ENCODE results near the gene ADCY4.

ADCY4 gene

DNA sequence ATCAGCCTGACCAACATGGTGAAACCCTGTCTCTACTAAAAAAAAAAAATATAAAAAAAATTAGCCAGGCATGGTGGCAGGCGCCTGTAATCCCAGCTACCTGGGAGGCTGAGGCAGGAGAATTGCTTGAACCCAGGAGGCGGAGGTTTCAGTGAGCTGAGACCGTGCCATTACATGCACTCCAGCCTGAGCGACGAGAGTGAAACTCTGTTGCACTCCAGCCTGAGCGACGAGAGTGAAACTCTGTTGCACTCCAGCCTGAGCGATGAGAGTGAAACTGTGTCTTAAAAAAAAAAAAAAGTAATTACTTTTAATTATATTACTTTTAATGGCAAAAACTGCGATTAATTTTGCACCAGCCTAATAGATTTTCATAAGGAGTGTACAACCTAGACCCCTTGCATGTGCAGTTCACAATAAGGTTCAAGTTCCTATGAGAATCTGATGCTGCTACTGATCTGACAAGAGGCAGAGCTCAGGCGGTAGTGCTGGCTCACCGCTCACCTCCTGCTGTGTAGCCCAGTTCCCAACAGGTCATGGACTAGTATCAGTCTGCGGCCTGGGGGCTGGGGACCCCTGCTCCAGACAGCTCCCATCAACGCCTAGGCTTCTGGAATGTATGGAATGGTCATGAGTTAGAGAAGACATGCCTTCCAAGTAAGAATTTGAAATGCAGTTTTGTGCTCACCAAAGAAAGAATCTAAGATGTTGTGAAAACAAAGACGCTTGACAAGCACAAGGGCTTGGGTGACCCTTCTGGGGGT is 13.5 kb downstream of the ADCY4 start:
- no peak overlapping the region for H3K4me3 Mint-ChIP-seq
- H3K9me3 Mint-ChIP-seq = no peaks in the 10 kb centered on the region
- H3K27ac Mint-ChIP-seq = no peak overlapping the region
- H3K36me3 Mint-ChIP-seq (ENCODE audit: low read depth) = peaks cover 4% of the 10 kb centered on the region
- no peaks in the 10 kb centered on the region for H3K27me3 Mint-ChIP-seq
- H3K4me1 Mint-ChIP-seq (ENCODE audit: low read depth) = peaks cover 16% of the 10 kb centered on the region
- no peak for DNase-seq

DNA sequence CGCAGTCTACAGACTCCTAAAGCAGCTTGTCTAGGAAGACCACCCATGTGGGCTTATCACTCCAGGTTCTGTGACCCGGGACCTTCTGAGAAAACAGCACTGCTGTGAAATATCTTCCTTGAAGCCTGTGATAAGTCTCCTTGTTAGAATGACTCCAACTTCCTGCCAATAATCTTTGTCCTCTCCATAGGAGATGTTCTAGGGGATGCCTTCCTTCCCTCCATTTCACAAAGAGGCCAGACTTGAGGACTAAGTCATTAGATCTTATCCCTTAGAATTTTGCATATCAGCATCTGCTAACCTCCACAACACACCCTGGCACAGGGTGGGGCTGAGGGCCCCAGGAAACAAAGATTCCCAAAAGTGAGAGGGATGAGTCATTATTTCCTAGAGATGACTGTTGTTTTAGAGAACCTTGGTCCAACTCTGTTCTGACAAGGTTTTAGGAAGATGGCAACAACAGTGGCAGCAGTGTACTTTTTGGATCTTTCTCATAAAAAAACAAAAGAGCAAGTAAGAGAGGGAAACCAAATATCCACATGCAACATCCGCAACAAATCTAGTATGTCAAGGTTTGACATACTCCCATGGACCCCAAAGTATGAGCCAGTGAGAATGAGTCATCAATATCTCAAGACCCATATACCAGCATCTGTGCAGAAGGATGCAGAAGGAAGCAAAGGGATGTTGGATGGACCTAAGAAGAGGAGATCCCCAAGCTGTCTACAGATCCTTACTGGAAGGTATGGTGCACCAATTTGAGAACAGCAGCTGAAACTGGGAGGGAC is 17.5 kb downstream of the ADCY4 start:
- Mint-ChIP-seq H3K36me3 (ENCODE audit: low read depth) (peaks cover 28% of the 10 kb centered on the region), H3K4me3 (no peak overlapping the region), H3K27me3 (no peaks in the 10 kb centered on the region), H3K27ac (peak overlapping the region; percentile 69), H3K4me1 (ENCODE audit: low read depth) (peaks cover 45% of the 10 kb centered on the region), H3K9me3 (no peaks in the 10 kb centered on the region)
- DNase-seq = no peak

DNA sequence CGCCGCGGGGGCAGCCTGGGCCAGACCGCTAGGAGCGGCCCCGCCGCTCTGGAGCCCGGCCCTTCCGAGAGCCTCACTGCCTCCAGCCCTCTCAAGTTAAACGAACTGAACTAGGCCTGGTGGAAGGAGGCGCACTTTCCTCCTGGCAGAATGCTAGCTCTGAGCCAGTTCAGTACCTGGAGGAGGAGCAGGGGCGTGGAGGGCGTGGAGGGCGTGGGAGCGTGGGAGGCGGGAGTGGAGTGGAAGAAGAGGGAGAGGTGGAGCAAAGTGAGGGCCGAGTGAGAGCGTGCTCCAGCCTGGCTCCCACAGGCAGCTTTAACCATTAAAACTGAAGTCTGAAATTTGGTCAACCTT is 18.3 kb downstream of the ADCY4 start:
- peaks cover 52% of the 10 kb centered on the region for H3K4me1 Mint-ChIP-seq (ENCODE audit: low read depth)
- no peak overlapping the region for H3K4me3 Mint-ChIP-seq
- no peak for DNase-seq
- peaks cover 35% of the 10 kb centered on the region for H3K36me3 Mint-ChIP-seq (ENCODE audit: low read depth)
- no peaks in the 10 kb centered on the region for H3K27me3 Mint-ChIP-seq
- H3K9me3 Mint-ChIP-seq = no peaks in the 10 kb centered on the region
- H3K27ac Mint-ChIP-seq = no peak overlapping the region

DNA sequence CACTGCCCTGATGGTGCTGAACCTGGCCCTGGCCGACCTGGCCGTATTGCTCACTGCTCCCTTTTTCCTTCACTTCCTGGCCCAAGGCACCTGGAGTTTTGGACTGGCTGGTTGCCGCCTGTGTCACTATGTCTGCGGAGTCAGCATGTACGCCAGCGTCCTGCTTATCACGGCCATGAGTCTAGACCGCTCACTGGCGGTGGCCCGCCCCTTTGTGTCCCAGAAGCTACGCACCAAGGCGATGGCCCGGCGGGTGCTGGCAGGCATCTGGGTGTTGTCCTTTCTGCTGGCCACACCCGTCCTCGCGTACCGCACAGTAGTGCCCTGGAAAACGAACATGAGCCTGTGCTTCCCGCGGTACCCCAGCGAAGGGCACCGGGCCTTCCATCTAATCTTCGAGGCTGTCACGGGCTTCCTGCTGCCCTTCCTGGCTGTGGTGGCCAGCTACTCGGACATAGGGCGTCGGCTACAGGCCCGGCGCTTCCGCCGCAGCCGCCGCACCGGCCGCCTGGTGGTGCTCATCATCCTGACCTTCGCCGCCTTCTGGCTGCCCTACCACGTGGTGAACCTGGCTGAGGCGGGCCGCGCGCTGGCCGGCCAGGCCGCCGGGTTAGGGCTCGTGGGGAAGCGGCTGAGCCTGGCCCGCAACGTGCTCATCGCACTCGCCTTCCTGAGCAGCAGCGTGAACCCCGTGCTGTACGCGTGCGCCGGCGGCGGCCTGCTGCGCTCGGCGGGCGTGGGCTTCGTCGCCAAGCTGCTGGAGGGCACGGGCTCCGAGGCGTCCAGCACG is 18.9 kb downstream of the ADCY4 start:
- Mint-ChIP-seq H3K36me3 (ENCODE audit: low read depth) (peaks cover 35% of the 10 kb centered on the region), H3K27ac (no peak overlapping the region), H3K4me1 (ENCODE audit: low read depth) (peaks cover 56% of the 10 kb centered on the region), H3K9me3 (no peaks in the 10 kb centered on the region), H3K27me3 (no peaks in the 10 kb centered on the region), H3K4me3 (no peak overlapping the region)
- no peak for DNase-seq

DNA sequence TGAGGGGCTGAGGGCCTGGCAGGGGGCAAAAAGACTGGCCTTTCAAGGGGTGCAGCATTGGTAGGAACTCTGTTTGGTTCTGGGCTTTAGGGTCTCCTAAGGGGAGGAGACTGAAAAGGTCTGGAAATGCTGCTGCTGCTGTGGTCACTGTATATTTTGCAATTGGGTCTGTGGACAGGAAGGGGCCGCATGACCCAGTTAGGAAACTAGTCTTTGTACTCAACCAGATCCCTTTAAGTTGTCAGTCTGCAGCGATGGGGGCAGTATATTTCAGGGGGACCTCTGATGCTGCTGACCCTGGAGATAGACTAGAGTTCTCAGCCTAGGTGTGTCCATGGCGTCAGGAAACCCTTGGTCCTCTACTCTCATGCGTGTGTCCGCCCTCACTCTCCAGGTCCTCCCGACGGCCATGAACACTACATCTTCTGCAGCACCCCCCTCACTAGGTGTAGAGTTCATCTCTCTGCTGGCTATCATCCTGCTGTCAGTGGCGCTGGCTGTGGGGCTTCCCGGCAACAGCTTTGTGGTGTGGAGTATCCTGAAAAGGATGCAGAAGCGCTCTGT is 19.5 kb downstream of the ADCY4 start:
- Mint-ChIP-seq H3K4me3 (no peak overlapping the region), H3K4me1 (ENCODE audit: low read depth) (peaks cover 58% of the 10 kb centered on the region), H3K36me3 (ENCODE audit: low read depth) (peaks cover 37% of the 10 kb centered on the region), H3K27me3 (no peaks in the 10 kb centered on the region), H3K27ac (peak overlapping the region; percentile 26), H3K9me3 (no peaks in the 10 kb centered on the region)
- no peak for DNase-seq

DNA sequence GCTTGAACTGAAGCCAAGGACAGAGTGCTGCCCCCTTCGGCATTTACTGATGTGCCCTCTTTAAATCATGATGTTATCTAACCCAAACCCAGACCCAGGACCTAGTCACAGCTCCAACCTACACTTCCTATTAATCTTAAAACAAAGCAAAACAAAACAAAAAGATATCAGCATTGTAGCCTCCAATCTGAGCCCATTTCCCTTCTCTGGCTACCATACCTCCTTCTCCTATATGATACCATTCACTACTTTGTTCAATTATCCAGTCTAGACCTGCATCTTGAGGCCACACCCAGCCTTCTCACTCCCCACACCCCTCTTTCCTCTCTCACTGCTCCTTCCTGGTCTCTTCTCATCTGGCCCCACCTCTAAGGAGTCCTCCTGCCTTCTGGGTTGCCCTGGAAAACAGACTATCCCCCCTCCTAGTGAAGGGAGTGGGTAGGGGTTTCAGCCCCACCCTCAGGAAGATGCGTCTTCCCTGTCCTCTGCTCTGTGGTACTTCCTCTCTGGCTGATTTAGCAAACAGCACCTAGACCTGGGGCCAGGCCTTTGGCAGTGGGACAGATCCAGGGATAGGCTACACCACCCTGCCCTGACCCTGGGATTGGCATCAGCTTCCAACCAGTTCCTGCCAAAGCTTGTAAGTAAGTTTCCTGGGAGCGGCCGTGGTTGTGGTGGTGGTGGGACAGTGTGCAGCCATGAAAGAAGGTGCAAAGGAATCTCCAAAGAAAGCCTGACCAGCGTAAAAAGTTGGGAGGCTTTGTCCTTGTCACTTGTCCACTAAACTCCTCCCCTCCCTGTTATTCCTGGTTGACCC is 20.3 kb downstream of the ADCY4 start:
- H3K4me3 Mint-ChIP-seq = no peak overlapping the region
- H3K9me3 Mint-ChIP-seq = no peaks in the 10 kb centered on the region
- peak overlapping the region; percentile 51 for H3K27ac Mint-ChIP-seq

DNA sequence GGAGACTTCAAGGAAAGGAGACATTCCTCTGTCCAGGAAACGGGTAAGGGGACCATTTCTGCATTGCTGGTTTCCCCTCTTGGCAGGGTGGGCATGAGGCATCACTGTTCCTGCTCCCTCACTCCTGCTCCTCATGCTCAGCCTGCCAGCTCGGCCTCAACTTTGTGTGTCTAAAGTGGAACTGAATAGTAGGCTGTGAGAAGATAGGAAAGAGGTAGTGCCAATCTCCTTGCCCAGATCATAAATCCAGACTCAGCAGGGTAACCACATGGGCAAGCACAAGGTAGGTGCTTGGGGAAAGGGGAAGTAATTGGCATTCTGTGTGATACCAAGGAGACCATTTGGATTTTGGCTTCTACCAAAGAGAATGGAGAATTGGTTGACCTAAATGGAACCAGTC is 21.0 kb downstream of the ADCY4 start:
- no peak for DNase-seq
- peak overlapping the region; percentile 66 for H3K27ac Mint-ChIP-seq
- peak overlapping the region; percentile 9 for H3K4me3 Mint-ChIP-seq
- peaks cover 72% of the 10 kb centered on the region for H3K4me1 Mint-ChIP-seq (ENCODE audit: low read depth)
- no peaks in the 10 kb centered on the region for H3K27me3 Mint-ChIP-seq
- peaks cover 49% of the 10 kb centered on the region for H3K36me3 Mint-ChIP-seq (ENCODE audit: low read depth)
- H3K9me3 Mint-ChIP-seq = no peaks in the 10 kb centered on the region

More for the DNA sequence above, 20.3 kb downstream of the ADCY4 start:
- Mint-ChIP-seq H3K27me3 (no peaks in the 10 kb centered on the region), H3K36me3 (ENCODE audit: low read depth) (peaks cover 42% of the 10 kb centered on the region), H3K4me1 (ENCODE audit: low read depth) (peaks cover 66% of the 10 kb centered on the region)
- no peak for DNase-seq

DNA sequence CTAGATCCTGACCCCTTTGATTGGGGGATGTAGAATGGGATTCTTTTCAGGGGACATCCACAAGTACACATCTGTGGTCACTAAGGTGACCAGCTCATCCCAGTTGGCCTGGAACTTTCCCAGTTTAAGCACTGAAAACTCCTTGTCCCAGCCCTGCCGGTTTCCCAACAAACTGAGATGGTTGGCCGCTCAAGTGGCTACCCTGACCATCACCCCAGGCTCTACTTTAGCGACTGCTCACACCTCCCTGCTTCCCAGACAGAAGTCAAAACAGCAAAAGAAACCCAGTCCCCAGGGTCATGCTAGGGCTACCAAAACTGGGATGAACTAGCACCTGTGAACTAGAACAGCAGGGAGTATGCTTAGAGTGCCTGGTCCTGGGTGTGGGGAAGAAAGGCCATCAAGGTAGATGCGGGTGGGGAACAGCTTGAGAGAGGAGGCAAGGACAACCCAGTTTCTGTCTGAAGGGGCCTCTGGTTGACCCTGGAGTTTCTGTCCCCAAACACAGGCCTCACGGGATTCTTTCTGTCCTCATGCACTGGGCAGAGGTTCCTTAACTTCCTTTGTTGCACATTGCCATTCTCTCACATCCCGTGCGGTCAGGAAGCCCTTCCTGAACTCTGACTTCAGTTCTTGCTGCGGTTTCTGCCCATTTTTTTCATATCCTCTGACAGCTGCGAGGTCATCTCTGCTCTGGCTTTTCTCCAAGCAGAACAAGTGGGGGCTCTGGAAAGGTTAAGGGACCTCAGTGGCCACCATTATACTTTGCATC is 21.9 kb downstream of the ADCY4 start:
- H3K36me3 Mint-ChIP-seq (ENCODE audit: low read depth) = peaks cover 59% of the 10 kb centered on the region
- H3K4me1 Mint-ChIP-seq (ENCODE audit: low read depth) = peaks cover 80% of the 10 kb centered on the region
- H3K27ac Mint-ChIP-seq = peak overlapping the region; percentile 87
- H3K9me3 Mint-ChIP-seq = no peaks in the 10 kb centered on the region
- H3K4me3 Mint-ChIP-seq = peak overlapping the region; percentile 80
- DNase-seq = no peak
- H3K27me3 Mint-ChIP-seq = no peaks in the 10 kb centered on the region

DNA sequence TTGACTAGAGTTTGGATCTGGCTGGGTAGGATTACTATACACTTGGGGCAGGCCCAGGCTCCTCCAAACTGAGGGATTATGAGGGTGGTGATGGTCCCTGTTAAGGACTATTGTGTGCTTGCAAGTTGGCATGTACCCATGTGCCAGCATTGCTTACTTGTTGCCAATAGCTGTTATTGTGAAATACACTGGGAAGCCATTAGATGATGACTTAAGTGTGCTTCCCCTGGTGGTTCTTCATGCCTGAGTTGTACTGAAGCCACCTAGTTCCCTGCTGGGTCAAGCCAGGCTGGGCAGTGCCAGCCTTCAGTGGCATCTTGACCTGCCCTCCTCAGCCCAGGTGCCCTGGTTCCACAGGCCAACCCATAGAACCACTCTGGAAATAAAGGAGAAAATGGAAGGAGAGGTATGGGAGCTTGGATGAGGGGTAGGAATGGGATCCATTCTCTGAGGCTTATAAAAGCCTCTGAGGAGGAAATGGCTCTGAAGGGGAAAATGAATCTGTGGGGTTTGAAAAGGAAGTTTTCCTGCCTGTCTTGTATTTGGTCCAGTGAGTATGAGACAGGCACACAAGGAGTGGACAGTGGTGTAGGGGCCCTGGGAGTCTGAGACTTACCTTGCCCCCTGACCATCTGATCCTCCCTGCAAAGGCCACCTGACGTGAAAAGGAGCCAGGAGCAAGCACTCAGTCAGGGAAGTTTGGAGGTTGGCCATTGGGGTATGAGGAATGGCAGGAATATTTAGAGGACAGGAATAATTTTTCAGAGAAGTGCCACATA is 22.8 kb downstream of the ADCY4 start:
- H3K27ac Mint-ChIP-seq = peak overlapping the region; percentile 87
- H3K4me1 Mint-ChIP-seq (ENCODE audit: low read depth) = peaks cover 78% of the 10 kb centered on the region
- peaks cover 65% of the 10 kb centered on the region for H3K36me3 Mint-ChIP-seq (ENCODE audit: low read depth)
- H3K4me3 Mint-ChIP-seq = peak overlapping the region; percentile 80
- H3K27me3 Mint-ChIP-seq = no peaks in the 10 kb centered on the region
- no peaks in the 10 kb centered on the region for H3K9me3 Mint-ChIP-seq
- no peak for DNase-seq

DNA sequence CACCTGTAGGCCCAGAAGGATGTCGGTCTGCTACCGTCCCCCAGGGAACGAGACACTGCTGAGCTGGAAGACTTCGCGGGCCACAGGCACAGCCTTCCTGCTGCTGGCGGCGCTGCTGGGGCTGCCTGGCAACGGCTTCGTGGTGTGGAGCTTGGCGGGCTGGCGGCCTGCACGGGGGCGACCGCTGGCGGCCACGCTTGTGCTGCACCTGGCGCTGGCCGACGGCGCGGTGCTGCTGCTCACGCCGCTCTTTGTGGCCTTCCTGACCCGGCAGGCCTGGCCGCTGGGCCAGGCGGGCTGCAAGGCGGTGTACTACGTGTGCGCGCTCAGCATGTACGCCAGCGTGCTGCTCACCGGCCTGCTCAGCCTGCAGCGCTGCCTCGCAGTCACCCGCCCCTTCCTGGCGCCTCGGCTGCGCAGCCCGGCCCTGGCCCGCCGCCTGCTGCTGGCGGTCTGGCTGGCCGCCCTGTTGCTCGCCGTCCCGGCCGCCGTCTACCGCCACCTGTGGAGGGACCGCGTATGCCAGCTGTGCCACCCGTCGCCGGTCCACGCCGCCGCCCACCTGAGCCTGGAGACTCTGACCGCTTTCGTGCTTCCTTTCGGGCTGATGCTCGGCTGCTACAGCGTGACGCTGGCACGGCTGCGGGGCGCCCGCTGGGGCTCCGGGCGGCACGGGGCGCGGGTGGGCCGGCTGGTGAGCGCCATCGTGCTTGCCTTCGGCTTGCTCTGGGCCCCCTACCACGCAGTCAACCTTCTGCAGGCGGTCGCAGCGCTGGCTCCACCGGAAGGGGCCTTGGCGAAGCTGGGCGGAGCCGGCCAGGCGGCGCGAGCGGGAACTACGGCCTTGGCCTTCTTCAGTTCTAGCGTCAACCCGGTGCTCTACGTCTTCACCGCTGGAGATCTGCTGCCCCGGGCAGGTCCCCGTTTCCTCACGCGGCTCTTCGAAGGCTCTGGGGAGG is 23.9 kb downstream of the ADCY4 start, which contains the start of gene LTB4R:
Gene LTB4R (plus strand): TSS at position 857 of the 959 bp plus-strand sequence. CDS start 4,150 bp downstream, outside the sequence.
- Mint-ChIP-seq H3K27me3 (no peaks in the 10 kb centered on the region), H3K4me1 (ENCODE audit: low read depth) (peaks cover 72% of the 10 kb centered on the region), H3K4me3 (peak within 1 kb of the TSS; percentile 80), H3K9me3 (no peaks in the 10 kb centered on the region), H3K36me3 (ENCODE audit: low read depth) (peaks cover 75% of the 10 kb centered on the region), H3K27ac (peak within 1 kb of the TSS; percentile 87)
- peak; percentile 81 for DNase-seq

DNA sequence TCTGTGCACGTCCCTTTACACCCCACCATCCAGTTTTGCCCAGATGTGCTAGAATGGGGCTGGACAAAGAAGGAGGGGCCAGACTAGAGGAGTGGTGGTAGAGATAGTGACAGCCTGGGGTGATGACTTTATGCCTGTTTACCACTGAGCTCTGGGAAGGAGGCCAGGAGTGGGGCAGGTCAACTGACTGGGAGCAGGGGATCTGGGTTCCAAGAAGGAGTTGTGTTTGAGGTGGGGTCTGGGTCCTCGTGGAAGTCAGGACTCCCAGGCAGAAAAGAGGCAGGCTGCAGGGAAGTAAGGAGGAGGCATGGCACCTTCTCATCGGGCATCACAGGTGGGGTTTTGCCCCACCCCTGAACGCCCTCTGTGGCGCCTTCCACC is 24.6 kb downstream of the ADCY4 start:
- peaks cover 72% of the 10 kb centered on the region for H3K4me1 Mint-ChIP-seq (ENCODE audit: low read depth)
- H3K27ac Mint-ChIP-seq = peak overlapping the region; percentile 70
- no peaks in the 10 kb centered on the region for H3K27me3 Mint-ChIP-seq
- no peak for DNase-seq
- H3K4me3 Mint-ChIP-seq = peak overlapping the region; percentile 80
- H3K36me3 Mint-ChIP-seq (ENCODE audit: low read depth) = peaks cover 79% of the 10 kb centered on the region
- no peaks in the 10 kb centered on the region for H3K9me3 Mint-ChIP-seq

Data from activated T-cell treated with anti-CD3 and anti-CD28 coated beads, Interleukin-2, amount 50 U/mL, for 24 hours (primary cell).